NCI-H146 treated with DMSO at 0.1 percent for 48 hours (cell line): Measurements from ENCODE around the gene TM7SF3.
"Not testable (repeated sequence)": the region's sequence is repeated elsewhere in the genome, so short reads cannot be mapped to it uniquely, and the experiment has no call there.

Experiments used
- DNase-seq: peaks from one replicate; lab custom pipeline; 2025; ENCODE audit not compliant: unreplicated experiment; lab: John Stamatoyannopoulos, UW

The TM7SF3 gene

GRCh38 chr12:27014085-27014858 lies at the start of gene TM7SF3:
TSS of gene TM7SF3 (minus strand) at chr12:27014384. CDS start at chr12:27014168, 216 bp downstream.
- peak; percentile 91 for DNase-seq

- no peak for DNase-seq
Measured at GRCh38 chr12:27063250-27063851, 49.2 kb upstream of the TM7SF3 start.

GRCh38 chr12:27061317-27061716 lies 47.1 kb upstream of the TM7SF3 start:
- DNase-seq = no peak

GRCh38 chr12:27060740-27061139 lies 46.6 kb upstream of the TM7SF3 start:
- no peak for DNase-seq

- DNase-seq = no peak
Measured at GRCh38 chr12:27057543-27057942, 43.4 kb upstream of the TM7SF3 start.

GRCh38 chr12:27055966-27056365 lies 41.8 kb upstream of the TM7SF3 start:
- no peak for DNase-seq

- no peak for DNase-seq
Measured at GRCh38 chr12:27052742-27053141, 38.6 kb upstream of the TM7SF3 start.

GRCh38 chr12:27052176-27052575 lies 38.0 kb upstream of the TM7SF3 start:
- no peak for DNase-seq

GRCh38 chr12:27048822-27049752 lies 34.9 kb upstream of the TM7SF3 start:
- no peak for DNase-seq

- DNase-seq = not testable (repeated sequence)
Measured at GRCh38 chr12:27042018-27042417, 27.8 kb upstream of the TM7SF3 start.

- DNase-seq = not testable (repeated sequence)
Measured at GRCh38 chr12:27040637-27041036, 26.5 kb upstream of the TM7SF3 start.

- no peak for DNase-seq
Measured at GRCh38 chr12:27034607-27035293, 20.6 kb upstream of the TM7SF3 start.

GRCh38 chr12:27032679-27033078 lies 18.5 kb upstream of the TM7SF3 start:
- DNase-seq = no peak

- no peak for DNase-seq
Measured at GRCh38 chr12:27031531-27031930, 17.3 kb upstream of the TM7SF3 start.

GRCh38 chr12:27026257-27026656 lies 12.1 kb upstream of the TM7SF3 start:
- DNase-seq = no peak

- DNase-seq = no peak
Measured at GRCh38 chr12:27025116-27025515, 10.9 kb upstream of the TM7SF3 start.

- no peak for DNase-seq
Measured at GRCh38 chr12:27024291-27024690, 10.1 kb upstream of the TM7SF3 start.

- no peak for DNase-seq
Measured at GRCh38 chr12:27020761-27021160, 6.6 kb upstream of the TM7SF3 start.

- no peak for DNase-seq
Measured at GRCh38 chr12:27018037-27018436, 3.9 kb upstream of the TM7SF3 start.

- DNase-seq = not testable (repeated sequence)
Measured at GRCh38 chr12:27017163-27017823, 3.1 kb upstream of the TM7SF3 start.
